Stomach (tissue), 4 donors: ENCODE results near the gene VASP.
A peak's percentile ranks its signal among the peaks of the same experiment; 100 is the strongest.

Experiments used
- POLR2A ChIP-seq, 4 donors: fragments of 450-650 bp; IDR thresholded peaks; one replicate each; pipeline ENCODE4 v1.6.1; 2016; ENCODE audit warnings: antibody characterized with exemption in 4 of 4, control low read depth in 2 of 4, mild to moderate bottlenecking in 1 of 4, moderate library complexity in 1 of 4
- TF ChIP-seq, protein P1 (sequence below), 7 experiments: fragments of 450-650 bp in 4 of 7; fragments of 200-600 bp in 3 of 7; sonication (generic) in 3 of 7; IDR thresholded peaks; one replicate each; pipeline ENCODE4 v1.5.1; 2016 to 2019; ENCODE audit warnings: antibody characterized with exemption in 7 of 7, control low read depth in 2 of 7, mild to moderate bottlenecking in 1 of 7

- peak in 2 of 4 donors; percentile 85 to 92 for TF ChIP-seq POLR2A (IDR thresholded peaks at IDR 0.05)
- TF ChIP-seq, protein P1, sequence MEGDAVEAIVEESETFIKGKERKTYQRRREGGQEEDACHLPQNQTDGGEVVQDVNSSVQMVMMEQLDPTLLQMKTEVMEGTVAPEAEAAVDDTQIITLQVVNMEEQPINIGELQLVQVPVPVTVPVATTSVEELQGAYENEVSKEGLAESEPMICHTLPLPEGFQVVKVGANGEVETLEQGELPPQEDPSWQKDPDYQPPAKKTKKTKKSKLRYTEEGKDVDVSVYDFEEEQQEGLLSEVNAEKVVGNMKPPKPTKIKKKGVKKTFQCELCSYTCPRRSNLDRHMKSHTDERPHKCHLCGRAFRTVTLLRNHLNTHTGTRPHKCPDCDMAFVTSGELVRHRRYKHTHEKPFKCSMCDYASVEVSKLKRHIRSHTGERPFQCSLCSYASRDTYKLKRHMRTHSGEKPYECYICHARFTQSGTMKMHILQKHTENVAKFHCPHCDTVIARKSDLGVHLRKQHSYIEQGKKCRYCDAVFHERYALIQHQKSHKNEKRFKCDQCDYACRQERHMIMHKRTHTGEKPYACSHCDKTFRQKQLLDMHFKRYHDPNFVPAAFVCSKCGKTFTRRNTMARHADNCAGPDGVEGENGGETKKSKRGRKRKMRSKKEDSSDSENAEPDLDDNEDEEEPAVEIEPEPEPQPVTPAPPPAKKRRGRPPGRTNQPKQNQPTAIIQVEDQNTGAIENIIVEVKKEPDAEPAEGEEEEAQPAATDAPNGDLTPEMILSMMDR (IDR thresholded peaks at IDR 0.05), result no peak
Measured at GRCh38 chr19:45467456-45468158, 39.7 kb upstream of the VASP start, which contains the start of gene FOSB.
